Fibroblast of upper back skin (primary cell): ENCODE results near the gene ABHD17A.
"Not testable (repeated sequence)": the region's sequence is repeated elsewhere in the genome, so short reads cannot be mapped to it uniquely, and the experiment has no call there.

Source experiments
- DNase-seq: peaks from one replicate; pipeline ENCODE4 v3.0.0-alpha.2; 2013

Gene ABHD17A

DNA sequence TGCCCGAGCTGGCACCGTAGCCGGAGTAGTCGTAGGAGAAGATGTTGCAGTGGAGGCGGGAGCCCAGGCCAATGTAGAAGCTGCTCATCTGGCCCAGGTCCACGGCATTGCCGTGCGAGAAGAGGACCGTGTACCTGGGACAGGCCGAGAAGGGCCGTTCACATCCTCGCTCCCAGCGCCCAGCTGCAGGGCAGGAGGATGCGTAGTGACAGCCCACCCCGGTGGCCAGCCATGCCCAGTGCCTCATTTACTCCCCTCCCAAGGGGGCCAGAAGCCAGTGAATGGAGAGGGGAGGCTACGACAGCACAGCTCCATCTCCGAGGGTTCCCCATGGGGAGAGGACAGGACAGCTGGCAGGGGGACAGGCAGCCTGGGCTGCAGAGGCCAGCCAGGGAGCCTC, 5.3 kb downstream of the ABHD17A start:
- DNase-seq = not testable (repeated sequence)

- DNase-seq = not testable (repeated sequence)
Measured at GRCh38 chr19:1878583-1878982, 6.7 kb downstream of the ABHD17A start.

GRCh38 chr19:1877280-1877660, 8.0 kb downstream of the ABHD17A start:
- not testable (repeated sequence) for DNase-seq

DNA sequence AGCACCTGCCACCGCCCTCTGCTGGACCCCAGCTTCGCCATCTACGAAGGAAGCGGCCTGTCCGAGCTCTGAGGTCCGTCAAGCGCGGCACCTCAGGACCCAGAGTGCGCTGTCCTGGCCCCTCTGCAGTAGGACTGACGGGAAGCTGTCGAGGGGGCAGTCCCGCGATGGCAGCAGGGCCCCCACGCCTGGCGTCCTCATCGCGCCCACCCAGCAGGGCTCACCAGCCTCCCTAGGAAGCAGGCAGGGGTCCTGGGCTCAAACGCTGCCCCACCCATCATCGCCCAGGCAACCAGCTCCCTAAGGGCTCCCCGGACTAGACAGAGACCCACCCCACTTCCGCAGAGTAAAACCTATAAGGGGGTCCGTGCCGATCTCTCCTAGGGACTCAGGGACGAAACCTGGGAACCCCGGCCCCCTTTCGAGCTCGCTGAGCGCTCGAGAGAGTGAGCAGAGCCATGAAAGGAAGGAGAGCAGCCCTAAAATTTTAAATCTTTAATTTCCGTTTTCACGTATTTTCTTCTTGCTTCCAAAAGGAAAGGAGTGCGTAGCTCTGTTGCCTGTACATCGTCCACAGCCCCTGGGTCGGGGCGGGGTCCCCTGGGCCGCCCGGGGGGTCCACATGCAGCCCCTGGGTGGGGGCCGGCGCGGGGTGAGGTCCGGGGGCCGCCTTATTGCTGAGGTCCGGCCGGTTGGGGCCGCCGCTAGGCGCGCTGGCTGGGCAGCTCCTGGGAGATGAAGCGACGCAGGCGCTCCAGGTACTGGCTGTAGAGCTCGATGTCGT, 8.6 kb downstream of the ABHD17A start:
- DNase-seq = not testable (repeated sequence)

- DNase-seq = peak; percentile 85
Measured at GRCh38 chr19:1875646-1876495, 9.4 kb downstream of the ABHD17A start.

- DNase-seq = not testable (repeated sequence)
Measured at GRCh38 chr19:1875265-1875645, 10.0 kb downstream of the ABHD17A start.

DNA sequence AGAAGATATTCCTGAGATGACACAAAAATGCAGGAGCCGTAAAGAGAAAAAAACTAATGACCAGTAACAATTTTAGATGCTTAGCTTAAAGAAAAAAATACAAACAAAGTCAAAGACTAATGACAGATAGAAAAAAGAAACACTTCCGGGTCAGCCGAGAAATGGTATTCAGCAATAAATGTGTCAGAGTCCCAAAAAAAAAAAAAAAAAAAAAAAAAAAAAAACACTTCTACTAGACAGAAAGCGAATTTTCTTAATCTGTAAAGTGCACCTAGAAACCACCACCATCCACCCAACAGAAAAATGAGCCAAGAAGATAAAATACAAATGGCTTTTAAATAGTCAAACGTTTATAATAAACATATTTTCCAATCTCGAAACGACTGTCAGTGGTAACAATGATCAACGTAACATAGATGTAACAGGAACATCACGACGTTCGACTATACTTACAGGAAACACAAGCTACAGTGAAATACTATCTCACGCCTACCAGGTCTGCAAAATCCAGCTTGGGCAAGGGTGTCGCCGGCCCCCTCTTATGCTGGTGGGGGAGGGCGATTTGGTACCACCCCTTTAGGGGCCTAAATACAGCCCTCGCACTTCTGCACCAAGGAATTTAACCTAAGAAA, 10.6 kb downstream of the ABHD17A start:
- no peak for DNase-seq

- no peak for DNase-seq
Measured at GRCh38 chr19:1873524-1874473, 11.5 kb downstream of the ABHD17A start.

DNA sequence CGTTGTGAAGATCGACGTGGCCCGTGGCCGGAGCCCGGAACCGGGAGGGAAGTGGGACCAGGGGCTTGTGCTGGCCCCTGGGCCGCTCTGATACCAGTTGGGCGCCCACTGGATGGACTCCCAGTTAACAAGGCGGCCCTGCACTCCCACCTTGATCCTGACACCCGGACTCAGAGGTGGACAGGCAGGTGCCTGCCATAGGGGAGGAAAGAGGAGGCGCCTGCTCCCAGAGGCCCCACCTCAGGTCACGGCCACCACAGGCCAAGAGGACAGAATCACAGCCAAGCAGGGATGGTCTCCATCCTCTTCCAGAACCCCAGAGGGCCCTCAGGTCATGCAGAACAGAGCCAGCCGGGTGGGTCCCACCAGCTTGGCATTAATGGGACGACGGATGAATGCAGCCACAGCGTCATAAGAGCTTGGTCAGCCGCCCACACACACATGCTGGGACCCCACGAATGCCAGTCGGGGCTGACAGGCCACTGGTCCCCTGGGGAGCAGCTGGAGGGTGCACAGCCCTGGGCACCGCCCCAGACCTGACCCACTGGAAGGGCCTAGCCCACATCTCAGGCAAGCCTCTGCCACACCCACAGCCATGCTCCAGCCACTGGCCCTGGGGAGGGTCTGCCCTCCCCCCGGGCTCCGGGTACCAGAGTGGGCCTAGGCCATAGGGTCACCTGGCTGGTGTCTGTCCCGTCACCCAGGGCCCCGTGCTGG, 12.3 kb downstream of the ABHD17A start:
- DNase-seq = no peak

- no peak for DNase-seq
Measured at GRCh38 chr19:1871630-1872029, 13.7 kb downstream of the ABHD17A start.

GRCh38 chr19:1871140-1871597, 14.1 kb downstream of the ABHD17A start:
- DNase-seq = no peak

DNA sequence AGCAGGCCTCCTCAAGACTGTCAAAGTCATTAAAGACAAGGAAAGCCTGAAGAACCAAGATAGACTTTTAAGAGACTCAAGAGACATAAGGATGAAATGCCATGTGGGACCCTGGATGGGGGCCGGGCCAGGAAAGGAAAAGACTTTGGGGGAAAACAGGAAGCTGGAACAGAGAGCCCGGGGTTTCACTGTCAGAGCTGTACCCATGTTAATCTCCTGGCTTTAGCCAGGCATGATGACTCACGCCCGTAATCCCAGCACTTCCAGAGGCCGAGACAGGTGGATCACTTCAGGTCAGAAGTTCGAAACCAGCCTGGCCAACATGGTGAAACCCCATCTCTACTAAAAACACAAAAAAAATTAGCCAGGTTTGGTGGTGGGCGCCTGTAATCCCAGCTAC, 16.3 kb downstream of the ABHD17A start:
- DNase-seq = no peak

GRCh38 chr19:1867349-1867724, 18.0 kb downstream of the ABHD17A start:
- no peak for DNase-seq

- DNase-seq = no peak
Measured at GRCh38 chr19:1866693-1867348, 18.5 kb downstream of the ABHD17A start.

- DNase-seq = no peak
Measured at GRCh38 chr19:1865172-1866010, 19.9 kb downstream of the ABHD17A start.

- peak; percentile 49 for DNase-seq
Measured at GRCh38 chr19:1864480-1865171, 20.7 kb downstream of the ABHD17A start.

- DNase-seq = peak; percentile 93
Measured at GRCh38 chr19:1863638-1864479, 21.4 kb downstream of the ABHD17A start.

GRCh38 chr19:1863328-1863637, 22.0 kb downstream of the ABHD17A start, which contains the start of gene KLF16:
Gene KLF16 (minus strand): TSS chr19:1863579. CDS start chr19:1863497, 82 bp downstream.
- DNase-seq = no peak
